Immature natural killer cell (primary cell): ENCODE measurements around the gene CHD9NB. TPM values are rescaled to one million over a fixed set of nuclear protein-coding genes. Genes with fewer than 3 reads are reported as not detected.
"Not testable (repeated sequence)": the region's sequence is repeated elsewhere in the genome, so short reads cannot be mapped to it uniquely, and the experiment has no call there.

Experiments used
- DNase-seq, 3 donors: peaks; one replicate each; pipeline ENCODE4 v3.0.0; 2022; ENCODE audit warnings: mixed read lengths in 1 of 3
- H3K27ac Mint-ChIP-seq, 6 donors: one replicate each; pipeline ENCODE4 v1.8.0; 2020; ENCODE audit warnings: mixed read lengths in 6 of 6, mild to moderate bottlenecking in 5 of 6, inconsistent platforms in 4 of 6, moderate library complexity in 3 of 6
- H3K27me3 Mint-ChIP-seq, 3 donors: one replicate each; pipeline ENCODE4 v1.8.0; 2020 to 2021; ENCODE audit warnings: low read depth in 3 of 3, mild to moderate bottlenecking in 3 of 3, mixed read lengths in 3 of 3, moderate library complexity in 3 of 3, inconsistent platforms in 1 of 3
- H3K36me3 Mint-ChIP-seq, 3 donors: one replicate each; pipeline ENCODE4 v1.8.0; 2020; ENCODE audit warnings: mixed read lengths in 3 of 3, inconsistent platforms in 2 of 3, mild to moderate bottlenecking in 2 of 3
- H3K4me1 Mint-ChIP-seq, 2 donors: one replicate each; pipeline ENCODE4 v1.8.0; 2020; ENCODE audit warnings: inconsistent platforms in 2 of 2, mild to moderate bottlenecking in 2 of 2, mixed read lengths in 2 of 2, moderate library complexity in 1 of 2
- H3K4me3 Mint-ChIP-seq, 5 donors: one replicate each; pipeline ENCODE4 v1.8.0; 2020; ENCODE audit warnings: mild to moderate bottlenecking in 5 of 5, mixed read lengths in 5 of 5, inconsistent platforms in 3 of 5, moderate library complexity in 3 of 5
- H3K9me3 Mint-ChIP-seq, 6 donors: one replicate each; pipeline ENCODE4 v1.8.0; 2020; ENCODE audit warnings: mild to moderate bottlenecking in 6 of 6, mixed read lengths in 6 of 6, inconsistent platforms in 4 of 6, moderate library complexity in 3 of 6
- polyA plus RNA-seq, 3 donors: library from polyadenylated mRNA; unstranded; fragments of 300-500 nt; fragmentation: Illumina TruSeq; gene quantifications; one replicate each; pipeline ENCODE4 v1.2.3, GENCODE V29; 2021

CHD9NB gene
- polyA plus RNA-seq, 3 donors from 2014 or later, result not detected

GRCh38 chr16:53080345-53081031 is 27.8 kb upstream of the CHD9NB start:
- no peak for DNase-seq
- Mint-ChIP-seq H3K27ac (peak overlapping the region in 1 of 6 donors; percentile 17), H3K4me3 (no peak overlapping the region), H3K9me3 (no peaks in the 10 kb centered on the region), H3K4me1 (peaks cover 4 to 20% of the 10 kb centered on the region in 2 donors), H3K27me3 (peaks cover 0 to 1% (median 0%) of the 10 kb centered on the region in 3 donors), H3K36me3 (peaks cover 6 to 22% (median 13%) of the 10 kb centered on the region in 3 donors)

- Mint-ChIP-seq H3K27ac (no peak overlapping the region), H3K4me3 (no peak overlapping the region), H3K36me3 (peaks cover 9 to 21% (median 10%) of the 10 kb centered on the region in 3 donors), H3K4me1 (peaks cover 4 to 20% of the 10 kb centered on the region in 2 donors), H3K9me3 (no peaks in the 10 kb centered on the region), H3K27me3 (peaks cover 0 to 2% (median 0%) of the 10 kb centered on the region in 3 donors)
- no peak for DNase-seq
Observed at GRCh38 chr16:53078765-53079485, 26.2 kb upstream of the CHD9NB start.

- H3K9me3 Mint-ChIP-seq, result no peaks in the 10 kb centered on the region
- peaks cover 6 to 22% of the 10 kb centered on the region in 2 donors for H3K4me1 Mint-ChIP-seq
- no peak overlapping the region for H3K4me3 Mint-ChIP-seq
- no peak for DNase-seq
- H3K36me3 Mint-ChIP-seq, result peaks cover 9 to 21% (median 14%) of the 10 kb centered on the region in 3 donors
- peak overlapping the region in 1 of 6 donors; percentile 20 for H3K27ac Mint-ChIP-seq
- H3K27me3 Mint-ChIP-seq, result peaks cover 0 to 2% (median 0%) of the 10 kb centered on the region in 3 donors
Observed at GRCh38 chr16:53078247-53078646, 25.6 kb upstream of the CHD9NB start.

- DNase-seq, H3K4me3 Mint-ChIP-seq, H3K9me3 Mint-ChIP-seq, H3K27ac Mint-ChIP-seq, H3K27me3 Mint-ChIP-seq: not testable (repeated sequence)
- Mint-ChIP-seq H3K4me1 (peaks cover 21 to 37% of the 10 kb centered on the region in 2 donors), H3K36me3 (peaks cover 4 to 14% (median 8%) of the 10 kb centered on the region in 3 donors)
Observed at GRCh38 chr16:53075461-53075860, 22.8 kb upstream of the CHD9NB start.

DNA sequence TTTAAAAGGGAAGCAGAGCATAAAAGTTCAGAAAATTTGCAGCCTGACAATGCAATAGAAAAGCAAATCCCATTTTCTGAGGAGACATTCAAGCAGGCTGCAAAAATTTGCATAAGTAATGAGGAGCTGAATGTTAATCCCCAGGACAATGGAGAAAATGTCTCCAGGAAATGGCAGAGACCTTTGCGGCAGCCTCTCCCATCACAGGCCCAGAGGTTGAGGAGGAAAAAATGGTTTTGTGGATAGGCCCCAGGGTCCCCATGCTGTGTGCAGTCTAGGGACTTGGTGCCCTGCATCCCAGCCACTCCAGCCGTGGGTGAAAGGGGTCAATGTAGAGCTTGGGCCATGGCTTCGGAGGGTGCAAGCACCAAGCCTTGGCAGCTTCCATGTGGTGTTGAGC is 21.6 kb upstream of the CHD9NB start:
- not testable (repeated sequence) for H3K27me3 Mint-ChIP-seq, H3K4me3 Mint-ChIP-seq, DNase-seq, H3K9me3 Mint-ChIP-seq, H3K27ac Mint-ChIP-seq
- Mint-ChIP-seq H3K4me1 (peaks cover 32 to 48% of the 10 kb centered on the region in 2 donors), H3K36me3 (peaks cover 4 to 21% (median 8%) of the 10 kb centered on the region in 3 donors)

- H3K36me3 Mint-ChIP-seq, result peaks cover 4 to 17% (median 4%) of the 10 kb centered on the region in 3 donors
- H3K27ac Mint-ChIP-seq, result peak overlapping the region in 4 of 6 donors; percentile 3 to 57 (median 38)
- peaks cover 0 to 2% (median 0%) of the 10 kb centered on the region in 3 donors for H3K27me3 Mint-ChIP-seq
- no peak overlapping the region for H3K4me3 Mint-ChIP-seq
- H3K4me1 Mint-ChIP-seq, result peaks cover 42 to 52% of the 10 kb centered on the region in 2 donors
- no peaks in the 10 kb centered on the region for H3K9me3 Mint-ChIP-seq
- DNase-seq, result no peak
Observed at GRCh38 chr16:53073022-53073421, 20.3 kb upstream of the CHD9NB start.

GRCh38 chr16:53071748-53072301 is 19.1 kb upstream of the CHD9NB start:
- Mint-ChIP-seq H3K4me3 (peak overlapping the region in 2 of 5 donors; percentile 36 to 39), H3K27ac (peak overlapping the region in 5 of 6 donors; percentile 7 to 82 (median 36)), H3K4me1 (peaks cover 54 to 63% of the 10 kb centered on the region in 2 donors), H3K9me3 (no peaks in the 10 kb centered on the region), H3K27me3 (peaks cover 0 to 2% (median 0%) of the 10 kb centered on the region in 3 donors), H3K36me3 (peaks cover 4 to 17% (median 4%) of the 10 kb centered on the region in 3 donors)
- DNase-seq, result no peak

GRCh38 chr16:53069772-53070171 is 17.1 kb upstream of the CHD9NB start:
- Mint-ChIP-seq H3K36me3 (peaks cover 3 to 17% (median 4%) of the 10 kb centered on the region in 3 donors), H3K27me3 (peaks cover 0 to 2% (median 0%) of the 10 kb centered on the region in 3 donors), H3K4me1 (peaks cover 70 to 83% of the 10 kb centered on the region in 2 donors), H3K27ac (peak overlapping the region; percentile 14 to 87 (median 58)), H3K4me3 (peak overlapping the region; percentile 38 to 78 (median 61)), H3K9me3 (no peaks in the 10 kb centered on the region)
- peak in 2 of 3 donors; percentile 14 to 23 for DNase-seq

- H3K9me3 Mint-ChIP-seq, result no peaks in the 10 kb centered on the region
- peak; percentile 47 to 51 (median 49) for DNase-seq
- peaks cover 79 to 91% of the 10 kb centered on the region in 2 donors for H3K4me1 Mint-ChIP-seq
- H3K4me3 Mint-ChIP-seq, result peak overlapping the region; percentile 77 to 88 (median 80)
- peak overlapping the region; percentile 39 to 88 (median 85) for H3K27ac Mint-ChIP-seq
- peaks cover 0 to 1% (median 0%) of the 10 kb centered on the region in 3 donors for H3K27me3 Mint-ChIP-seq
- peaks cover 2 to 9% (median 3%) of the 10 kb centered on the region in 3 donors for H3K36me3 Mint-ChIP-seq
Observed at GRCh38 chr16:53068423-53068833, 15.7 kb upstream of the CHD9NB start.

DNA sequence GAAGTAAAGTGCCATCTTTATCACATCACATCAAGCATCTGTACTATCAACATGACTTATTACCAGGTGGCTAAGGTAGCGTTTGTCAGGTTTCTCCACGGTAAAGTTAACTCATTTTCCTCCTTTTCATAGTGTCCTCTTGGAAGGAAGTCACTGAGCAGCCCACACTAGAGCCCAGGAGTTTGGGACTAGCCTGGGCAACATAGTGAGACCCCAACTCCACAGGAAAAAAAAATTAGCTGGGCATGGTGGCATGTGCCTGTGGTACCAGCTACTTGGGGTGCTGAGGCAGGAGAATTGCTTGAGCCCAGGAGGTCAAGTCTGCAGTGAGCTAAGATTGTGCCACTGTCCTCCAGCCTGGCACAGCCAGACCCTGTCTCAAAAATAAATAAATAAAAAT is 15.0 kb upstream of the CHD9NB start:
- H3K4me3 Mint-ChIP-seq, result peak overlapping the region; percentile 67 to 90 (median 80)
- H3K27ac Mint-ChIP-seq, result peak overlapping the region; percentile 6 to 88 (median 58)
- no peaks in the 10 kb centered on the region for H3K9me3 Mint-ChIP-seq
- DNase-seq, result peak in 2 of 3 donors; percentile 23 to 24
- H3K27me3 Mint-ChIP-seq, result peaks cover 0 to 1% (median 0%) of the 10 kb centered on the region in 3 donors
- H3K36me3 Mint-ChIP-seq, result peaks cover 2 to 9% (median 3%) of the 10 kb centered on the region in 3 donors
- H3K4me1 Mint-ChIP-seq, result peaks cover 73 to 85% of the 10 kb centered on the region in 2 donors

DNA sequence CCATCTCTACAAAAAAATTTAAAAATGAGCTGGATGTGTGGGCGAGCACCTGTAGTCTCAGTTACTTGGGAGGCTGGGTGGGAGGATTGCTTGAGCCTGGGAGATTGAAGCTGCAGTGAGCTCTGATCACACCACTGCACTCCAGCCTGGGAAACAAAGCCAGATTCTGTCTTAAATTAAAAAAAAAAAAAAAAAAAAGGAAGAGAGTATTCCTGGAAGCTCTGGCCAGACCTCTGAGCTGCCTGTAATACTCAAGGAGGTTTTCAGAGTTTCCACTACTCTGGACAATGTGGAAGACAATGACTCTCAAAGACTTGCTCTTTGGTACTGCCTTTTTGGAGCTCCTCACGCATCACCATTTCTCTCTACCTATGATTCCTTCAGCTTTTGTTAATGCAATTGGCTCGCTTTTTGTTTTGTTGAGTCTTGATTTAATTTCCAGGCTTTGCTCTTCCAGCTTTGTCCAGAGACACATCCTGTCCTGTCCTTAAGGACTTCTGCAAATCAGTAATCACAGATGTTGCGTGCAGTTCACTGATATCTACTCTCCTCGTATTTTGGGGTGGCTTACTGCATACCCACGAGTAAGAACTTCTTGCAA is 12.9 kb upstream of the CHD9NB start:
- Mint-ChIP-seq H3K4me1 (peaks cover 69 to 81% of the 10 kb centered on the region in 2 donors), H3K36me3 (peaks cover 2 to 9% (median 3%) of the 10 kb centered on the region in 3 donors), H3K27me3 (peaks cover 0 to 1% (median 0%) of the 10 kb centered on the region in 3 donors), H3K27ac (peak overlapping the region in 1 of 6 donors; percentile 78), H3K9me3 (no peaks in the 10 kb centered on the region), H3K4me3 (peak overlapping the region in 1 of 5 donors; percentile 65)
- DNase-seq, result no peak

- peaks cover under 1 to 3% (median 2%) of the 10 kb centered on the region in 3 donors for H3K36me3 Mint-ChIP-seq
- no peaks in the 10 kb centered on the region for H3K9me3 Mint-ChIP-seq
- H3K27ac Mint-ChIP-seq, result peak overlapping the region; percentile 3 to 75 (median 66)
- DNase-seq, result no peak
- H3K4me3 Mint-ChIP-seq, result no peak overlapping the region
- peaks cover 0 to 1% (median 0%) of the 10 kb centered on the region in 3 donors for H3K27me3 Mint-ChIP-seq
- H3K4me1 Mint-ChIP-seq, result peaks cover 57 to 69% of the 10 kb centered on the region in 2 donors
Observed at GRCh38 chr16:53064081-53064578, 11.4 kb upstream of the CHD9NB start.

DNA sequence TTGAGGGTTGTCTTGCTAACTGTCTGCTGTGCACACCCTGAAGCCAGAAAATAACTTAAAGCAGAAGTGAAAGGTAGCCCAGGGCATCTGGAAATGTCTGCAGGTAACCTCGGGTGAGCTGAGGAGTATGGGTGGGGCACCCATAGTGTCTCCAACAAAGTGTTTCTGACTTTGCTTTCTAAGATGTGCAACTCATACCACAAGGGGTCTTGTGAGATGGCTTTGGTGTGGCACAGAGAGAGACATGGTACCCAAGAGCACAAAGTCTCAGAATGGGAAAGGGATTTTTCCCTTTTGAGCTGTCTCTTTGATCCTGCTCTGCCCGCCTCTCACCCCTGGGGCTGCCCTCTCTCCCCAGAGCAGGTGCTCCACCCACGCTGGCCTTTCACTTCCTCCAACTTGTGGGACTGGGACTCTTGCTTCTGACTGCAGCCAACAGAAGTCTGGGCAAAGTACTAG is 9.0 kb upstream of the CHD9NB start:
- H3K4me3 Mint-ChIP-seq, result peak overlapping the region in 3 of 5 donors; percentile 19 to 49 (median 23)
- no peaks in the 10 kb centered on the region for H3K9me3 Mint-ChIP-seq
- H3K36me3 Mint-ChIP-seq, result peaks cover 2 to 6% (median 3%) of the 10 kb centered on the region in 3 donors

More for the DNA sequence above, 9.0 kb upstream of the CHD9NB start:
- Mint-ChIP-seq H3K4me1 (peaks cover 49 to 63% of the 10 kb centered on the region in 2 donors), H3K27me3 (peaks cover 0 to 1% (median 0%) of the 10 kb centered on the region in 3 donors), H3K27ac (peak overlapping the region in 3 of 6 donors; percentile 13 to 40 (median 31))
- DNase-seq, result peak in 1 of 3 donors; percentile 6
